GM12864 (cell line): ENCODE measurements around the gene CERS3.

ENCODE experiments used
- DNase-seq: peaks from one replicate; pipeline ENCODE4 v3.0.0-alpha.2; 2011; ENCODE audit warnings: low read depth
- H3K4me3 ChIP-seq: 2 replicates; pipeline ENCODE4 v1.5.1; 2011; ENCODE audit warnings: mild to moderate bottlenecking, low read depth, low read length, control low read depth
- CTCF ChIP-seq: IDR thresholded peaks from 2 replicates; pipeline ENCODE4 v1.5.1; 2011; ENCODE audit warnings: low read depth, mild to moderate bottlenecking, moderate library complexity, low read length, control low read depth, inconsistent platforms; ENCODE audit errors: missing control alignments

Gene CERS3

GRCh38 chr15:100531823-100532327 is 3.1 kb upstream of the CERS3 start:
- no peak overlapping the region for H3K4me3 ChIP-seq
- no peak for TF ChIP-seq CTCF
- DNase-seq: no peak

- no peak for TF ChIP-seq CTCF
Measured at GRCh38 chr15:100531204-100531603, 2.5 kb upstream of the CERS3 start.

GRCh38 chr15:100529556-100529955 is 806 bp upstream of the CERS3 start:
- no peak for DNase-seq
- TF ChIP-seq CTCF: no peak
- H3K4me3 ChIP-seq: no peak overlapping the region

More at GRCh38 chr15:100531204-100531603, 2.5 kb upstream of the CERS3 start:
- DNase-seq: no peak
- no peak overlapping the region for H3K4me3 ChIP-seq

- H3K4me3 ChIP-seq: no peak overlapping the region
- TF ChIP-seq CTCF: no peak
- no peak for DNase-seq
Measured at GRCh38 chr15:100526027-100526481, 2.7 kb downstream of the CERS3 start.

GRCh38 chr15:100525436-100525835 is 3.3 kb downstream of the CERS3 start:
- no peak for DNase-seq
- H3K4me3 ChIP-seq: no peak overlapping the region
- TF ChIP-seq CTCF: no peak

- TF ChIP-seq CTCF: no peak
- no peak overlapping the region for H3K4me3 ChIP-seq
- no peak for DNase-seq
Measured at GRCh38 chr15:100524326-100524725, 4.4 kb downstream of the CERS3 start.

- TF ChIP-seq CTCF: no peak
- no peak overlapping the region for H3K4me3 ChIP-seq
- no peak for DNase-seq
Measured at GRCh38 chr15:100521907-100522306, 6.8 kb downstream of the CERS3 start.
